SK-N-SH treated with all-trans-retinoic acid at 6 μM for 48 hours (cell line): ENCODE data around the gene SCAP.

ENCODE experiments used
- ATAC-seq: fragments of 200-7000 bp; cut with Tn5 transposase; 3 replicates; pipeline ENCODE4 v1.9.1; 2020; ENCODE audit warnings: mild to moderate bottlenecking, moderate library complexity
- BACH2 ChIP-seq: fragments of 250-450 bp; sonication (Bioruptor Pico); IDR thresholded peaks from 2 replicates; pipeline ENCODE4 v1.9.0; 2021; ENCODE audit warnings: mild to moderate bottlenecking, borderline replicate concordance
- CSDC2 ChIP-seq: fragments of 250-450 bp; sonication (Bioruptor Pico); IDR thresholded peaks from 2 replicates; pipeline ENCODE4 v1.5.0; 2020; ENCODE audit warnings: mild to moderate bottlenecking, moderate library complexity
- ESRRG ChIP-seq: fragments of 250-450 bp; sonication (Bioruptor Pico); IDR thresholded peaks from 2 replicates; pipeline ENCODE4 v1.6.1; 2021; ENCODE audit warnings: mild to moderate bottlenecking
- GLIS3 ChIP-seq: fragments of 250-450 bp; sonication (Bioruptor Pico); IDR thresholded peaks from 2 replicates; pipeline ENCODE4 v1.5.0; 2020; ENCODE audit warnings: mild to moderate bottlenecking, moderate library complexity
- ISL1 ChIP-seq: fragments of 250-450 bp; sonication (Bioruptor Pico); IDR thresholded peaks from 2 replicates; pipeline ENCODE4 v2.1.2; 2022; ENCODE audit warnings: mild to moderate bottlenecking, moderate library complexity
- OSR1 ChIP-seq: fragments of 250-450 bp; sonication (Bioruptor Pico); IDR thresholded peaks from 2 replicates; pipeline ENCODE4 v1.8.0; 2022; ENCODE audit warnings: moderate library complexity, mild to moderate bottlenecking, inconsistent platforms
- PPARA ChIP-seq: fragments of 250-450 bp; sonication (Bioruptor Pico); IDR thresholded peaks from 2 replicates; pipeline ENCODE4 v1.5.0; 2020; ENCODE audit warnings: mild to moderate bottlenecking, borderline replicate concordance
- RARB ChIP-seq: fragments of 250-450 bp; sonication (Bioruptor Pico); IDR thresholded peaks from 2 replicates; pipeline ENCODE4 v1.8.0; 2021; ENCODE audit warnings: mild to moderate bottlenecking, moderate library complexity
- SNAI2 ChIP-seq: fragments of 250-450 bp; sonication (Bioruptor Pico); IDR thresholded peaks from 2 replicates; pipeline ENCODE4 v1.5.0; 2020; ENCODE audit warnings: mild to moderate bottlenecking, moderate library complexity
- TCF4 ChIP-seq: fragments of 250-450 bp; sonication (Bioruptor Pico); IDR thresholded peaks from 2 replicates; pipeline ENCODE4 v1.8.0; 2021; ENCODE audit warnings: mild to moderate bottlenecking, moderate library complexity, borderline replicate concordance
- TOX ChIP-seq: fragments of 250-450 bp; sonication (Bioruptor Pico); IDR thresholded peaks from 2 replicates; pipeline ENCODE4 v1.8.0; 2021; ENCODE audit warnings: mild to moderate bottlenecking, moderate library complexity, borderline replicate concordance
- ZC3H10 ChIP-seq: fragments of 250-450 bp; sonication (Bioruptor Pico); IDR thresholded peaks from 2 replicates; pipeline ENCODE4 v1.5.1; 2021; ENCODE audit warnings: mild to moderate bottlenecking, moderate library complexity
- ZFP3 ChIP-seq: fragments of 250-450 bp; sonication (Bioruptor Pico); IDR thresholded peaks from 2 replicates; pipeline ENCODE4 v1.5.0; 2020; ENCODE audit warnings: mild to moderate bottlenecking, moderate library complexity
- ZFP30 ChIP-seq: fragments of 450-650 bp; formaldehyde crosslinking; IDR thresholded peaks from 2 replicates; pipeline ENCODE4 v1.5.0; 2022; ENCODE audit warnings: mild to moderate bottlenecking, moderate library complexity
- ZNF565 ChIP-seq: fragments of 450-650 bp; formaldehyde crosslinking; conservative IDR thresholded peaks from 2 replicates; pipeline ENCODE4 v1.5.0; 2020; ENCODE audit warnings: low read depth, mild to moderate bottlenecking, moderate library complexity
- ZNF8 ChIP-seq: fragments of 450-650 bp; formaldehyde crosslinking; IDR thresholded peaks from 2 replicates; pipeline ENCODE4 v1.5.0; 2020; ENCODE audit warnings: mild to moderate bottlenecking, moderate library complexity
- TF ChIP-seq, protein P1 (sequence below): fragments of 250-450 bp; sonication (Bioruptor Pico); IDR thresholded peaks from 2 replicates; pipeline ENCODE4 v1.8.0; 2021; ENCODE audit warnings: low read depth, mild to moderate bottlenecking, moderate library complexity, borderline replicate concordance
- TF ChIP-seq, protein P2 (sequence below): fragments of 250-450 bp; sonication (Bioruptor Pico); IDR thresholded peaks from 2 replicates; pipeline ENCODE4 v1.5.1; 2021; ENCODE audit warnings: mild to moderate bottlenecking, moderate library complexity
- TF ChIP-seq, protein P3 (sequence below): fragments of 250-450 bp; sonication (Bioruptor Pico); IDR thresholded peaks from 2 replicates; pipeline ENCODE4 v1.5.0; 2020; ENCODE audit warnings: mild to moderate bottlenecking, moderate library complexity
- TF ChIP-seq, protein P4 (sequence below): fragments of 250-450 bp; sonication (Bioruptor Pico); IDR thresholded peaks from 2 replicates; pipeline ENCODE4 v1.5.1; 2020; ENCODE audit warnings: low read depth, mild to moderate bottlenecking, moderate library complexity

SCAP gene

DNA sequence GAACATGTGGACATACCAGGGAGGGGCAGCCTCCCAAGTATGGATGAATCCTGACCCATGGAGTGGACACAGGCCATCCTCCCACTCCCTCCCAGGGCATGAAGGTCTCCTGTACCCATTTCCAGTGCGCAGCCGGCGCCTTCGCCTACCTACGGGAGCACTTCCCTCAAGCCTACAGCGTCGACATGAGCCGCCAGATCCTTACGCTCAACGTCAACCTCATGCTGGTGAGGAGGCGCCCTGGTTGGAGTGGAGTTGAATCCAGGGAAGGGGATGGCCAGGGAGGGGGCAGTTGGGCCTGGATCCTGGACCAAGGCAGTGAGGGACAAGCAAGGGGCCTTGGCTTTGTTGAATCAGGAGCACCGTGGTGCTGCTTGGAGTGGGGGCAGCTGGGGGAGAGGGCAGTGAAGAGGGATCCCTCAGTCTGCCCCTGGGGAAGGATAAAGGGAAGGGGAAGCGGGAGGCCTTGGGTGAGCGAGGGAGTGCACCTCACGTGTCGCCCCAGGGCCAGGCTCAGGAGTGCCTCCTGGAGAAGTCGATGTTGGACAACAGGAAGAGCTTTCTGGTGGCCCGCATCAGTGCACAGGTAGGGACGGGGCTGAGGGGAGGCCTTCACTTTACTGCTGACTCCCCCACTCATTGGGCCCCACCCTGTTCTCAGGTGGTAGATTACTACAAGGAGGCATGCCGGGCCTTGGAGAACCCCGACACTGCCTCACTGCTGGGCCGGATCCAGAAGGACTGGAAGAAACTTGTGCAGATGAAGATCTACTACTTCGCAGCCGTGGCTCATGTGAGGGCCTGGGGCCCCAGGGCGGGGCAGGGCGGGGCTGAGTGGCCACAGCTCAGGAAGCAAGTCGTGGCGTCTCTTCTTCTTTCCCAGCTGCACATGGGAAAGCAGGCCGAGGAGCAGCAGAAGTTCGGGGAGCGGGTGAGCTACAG lies 69.7 kb downstream of the SCAP start:
- no peak for TF ChIP-seq PPARA (CRISPR knock-in tag)
- TF ChIP-seq OSR1 (CRISPR knock-in tag) = no peak
- TF ChIP-seq ESRRG (CRISPR knock-in tag) = no peak
- no peak for TF ChIP-seq ZFP30 (CRISPR knock-in tag)
- no peak for TF ChIP-seq RARB (CRISPR knock-in tag)
- no peak for TF ChIP-seq ZNF565
- TF ChIP-seq ZFP3 (CRISPR knock-in tag) = no peak
- no peak for TF ChIP-seq CSDC2 (CRISPR knock-in tag)
- TF ChIP-seq, all 23 proteins: peak for 0
- no peak for ATAC-seq

DNA sequence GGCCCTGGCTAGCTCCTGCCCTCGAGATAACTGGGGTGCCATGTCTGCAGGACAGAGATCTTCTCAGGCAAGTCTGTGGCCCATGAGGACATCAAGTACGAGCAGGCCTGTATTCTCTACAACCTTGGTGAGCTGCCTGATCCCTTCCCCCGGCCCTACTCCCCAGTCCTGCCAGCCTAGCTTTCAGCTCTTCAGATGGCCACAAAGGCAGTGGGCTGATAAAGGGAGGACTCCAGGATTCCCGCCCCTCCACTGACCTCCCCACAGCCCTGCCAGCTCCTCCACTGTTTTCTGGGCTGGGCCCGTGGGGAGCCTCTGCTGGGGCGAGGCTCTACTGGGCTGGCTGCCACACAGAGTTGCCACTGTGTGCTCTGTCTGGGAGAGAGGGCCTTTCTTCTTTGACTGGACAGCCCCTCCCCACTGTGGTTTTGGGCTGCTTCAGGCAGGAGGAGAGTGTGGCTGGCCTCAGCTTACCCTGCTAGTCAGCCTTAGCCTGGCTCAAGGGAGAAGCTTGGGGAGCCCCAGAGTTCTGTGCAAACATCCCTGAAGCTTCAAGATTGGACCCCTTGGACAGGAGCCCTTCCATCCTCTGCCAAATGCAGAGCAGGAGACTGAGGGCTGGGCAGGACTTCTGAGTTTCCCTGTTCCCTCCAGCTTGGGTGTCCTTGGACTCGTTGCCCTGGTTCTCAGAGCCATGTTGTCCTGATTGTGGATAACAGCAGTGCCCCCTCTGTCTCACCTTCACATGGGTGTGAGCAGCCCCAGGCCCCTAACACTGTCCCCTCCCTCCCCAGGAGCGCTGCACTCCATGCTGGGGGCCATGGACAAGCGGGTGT lies 70.6 kb downstream of the SCAP start:
- ATAC-seq = peak; percentile 16; the same call in 2 of the 3 replicates
- TF ChIP-seq ZFP3 (CRISPR knock-in tag) = no peak
- TF ChIP-seq ZNF565 = no peak
- TF ChIP-seq, protein P1, sequence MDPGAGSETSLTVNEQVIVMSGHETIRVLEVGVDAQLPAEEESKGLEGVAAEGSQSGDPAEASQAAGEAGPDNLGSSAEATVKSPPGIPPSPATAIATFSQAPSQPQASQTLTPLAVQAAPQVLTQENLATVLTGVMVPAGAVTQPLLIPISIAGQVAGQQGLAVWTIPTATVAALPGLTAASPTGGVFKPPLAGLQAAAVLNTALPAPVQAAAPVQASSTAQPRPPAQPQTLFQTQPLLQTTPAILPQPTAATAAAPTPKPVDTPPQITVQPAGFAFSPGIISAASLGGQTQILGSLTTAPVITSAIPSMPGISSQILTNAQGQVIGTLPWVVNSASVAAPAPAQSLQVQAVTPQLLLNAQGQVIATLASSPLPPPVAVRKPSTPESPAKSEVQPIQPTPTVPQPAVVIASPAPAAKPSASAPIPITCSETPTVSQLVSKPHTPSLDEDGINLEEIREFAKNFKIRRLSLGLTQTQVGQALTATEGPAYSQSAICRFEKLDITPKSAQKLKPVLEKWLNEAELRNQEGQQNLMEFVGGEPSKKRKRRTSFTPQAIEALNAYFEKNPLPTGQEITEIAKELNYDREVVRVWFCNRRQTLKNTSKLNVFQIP (CRISPR knock-in tag) = no peak
- no peak for TF ChIP-seq SNAI2 (CRISPR knock-in tag)
- no peak for TF ChIP-seq RARB (CRISPR knock-in tag)
- no peak for TF ChIP-seq PPARA (CRISPR knock-in tag)
- no peak for TF ChIP-seq TOX (CRISPR knock-in tag)
- TF ChIP-seq, protein P2, sequence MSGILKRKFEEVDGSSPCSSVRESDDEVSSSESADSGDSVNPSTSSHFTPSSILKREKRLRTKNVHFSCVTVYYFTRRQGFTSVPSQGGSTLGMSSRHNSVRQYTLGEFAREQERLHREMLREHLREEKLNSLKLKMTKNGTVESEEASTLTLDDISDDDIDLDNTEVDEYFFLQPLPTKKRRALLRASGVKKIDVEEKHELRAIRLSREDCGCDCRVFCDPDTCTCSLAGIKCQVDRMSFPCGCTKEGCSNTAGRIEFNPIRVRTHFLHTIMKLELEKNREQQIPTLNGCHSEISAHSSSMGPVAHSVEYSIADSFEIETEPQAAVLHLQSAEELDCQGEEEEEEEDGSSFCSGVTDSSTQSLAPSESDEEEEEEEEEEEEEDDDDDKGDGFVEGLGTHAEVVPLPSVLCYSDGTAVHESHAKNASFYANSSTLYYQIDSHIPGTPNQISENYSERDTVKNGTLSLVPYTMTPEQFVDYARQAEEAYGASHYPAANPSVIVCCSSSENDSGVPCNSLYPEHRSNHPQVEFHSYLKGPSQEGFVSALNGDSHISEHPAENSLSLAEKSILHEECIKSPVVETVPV (CRISPR knock-in tag) = no peak
- no peak for TF ChIP-seq ISL1 (CRISPR knock-in tag)
- no peak for TF ChIP-seq ZNF8 (CRISPR knock-in tag)
- TF ChIP-seq GLIS3 = no peak
- TF ChIP-seq, protein P3, sequence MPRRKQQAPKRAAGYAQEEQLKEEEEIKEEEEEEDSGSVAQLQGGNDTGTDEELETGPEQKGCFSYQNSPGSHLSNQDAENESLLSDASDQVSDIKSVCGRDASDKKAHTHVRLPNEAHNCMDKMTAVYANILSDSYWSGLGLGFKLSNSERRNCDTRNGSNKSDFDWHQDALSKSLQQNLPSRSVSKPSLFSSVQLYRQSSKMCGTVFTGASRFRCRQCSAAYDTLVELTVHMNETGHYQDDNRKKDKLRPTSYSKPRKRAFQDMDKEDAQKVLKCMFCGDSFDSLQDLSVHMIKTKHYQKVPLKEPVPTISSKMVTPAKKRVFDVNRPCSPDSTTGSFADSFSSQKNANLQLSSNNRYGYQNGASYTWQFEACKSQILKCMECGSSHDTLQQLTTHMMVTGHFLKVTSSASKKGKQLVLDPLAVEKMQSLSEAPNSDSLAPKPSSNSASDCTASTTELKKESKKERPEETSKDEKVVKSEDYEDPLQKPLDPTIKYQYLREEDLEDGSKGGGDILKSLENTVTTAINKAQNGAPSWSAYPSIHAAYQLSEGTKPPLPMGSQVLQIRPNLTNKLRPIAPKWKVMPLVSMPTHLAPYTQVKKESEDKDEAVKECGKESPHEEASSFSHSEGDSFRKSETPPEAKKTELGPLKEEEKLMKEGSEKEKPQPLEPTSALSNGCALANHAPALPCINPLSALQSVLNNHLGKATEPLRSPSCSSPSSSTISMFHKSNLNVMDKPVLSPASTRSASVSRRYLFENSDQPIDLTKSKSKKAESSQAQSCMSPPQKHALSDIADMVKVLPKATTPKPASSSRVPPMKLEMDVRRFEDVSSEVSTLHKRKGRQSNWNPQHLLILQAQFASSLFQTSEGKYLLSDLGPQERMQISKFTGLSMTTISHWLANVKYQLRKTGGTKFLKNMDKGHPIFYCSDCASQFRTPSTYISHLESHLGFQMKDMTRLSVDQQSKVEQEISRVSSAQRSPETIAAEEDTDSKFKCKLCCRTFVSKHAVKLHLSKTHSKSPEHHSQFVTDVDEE (CRISPR knock-in tag) = no peak
- TF ChIP-seq, protein P4, sequence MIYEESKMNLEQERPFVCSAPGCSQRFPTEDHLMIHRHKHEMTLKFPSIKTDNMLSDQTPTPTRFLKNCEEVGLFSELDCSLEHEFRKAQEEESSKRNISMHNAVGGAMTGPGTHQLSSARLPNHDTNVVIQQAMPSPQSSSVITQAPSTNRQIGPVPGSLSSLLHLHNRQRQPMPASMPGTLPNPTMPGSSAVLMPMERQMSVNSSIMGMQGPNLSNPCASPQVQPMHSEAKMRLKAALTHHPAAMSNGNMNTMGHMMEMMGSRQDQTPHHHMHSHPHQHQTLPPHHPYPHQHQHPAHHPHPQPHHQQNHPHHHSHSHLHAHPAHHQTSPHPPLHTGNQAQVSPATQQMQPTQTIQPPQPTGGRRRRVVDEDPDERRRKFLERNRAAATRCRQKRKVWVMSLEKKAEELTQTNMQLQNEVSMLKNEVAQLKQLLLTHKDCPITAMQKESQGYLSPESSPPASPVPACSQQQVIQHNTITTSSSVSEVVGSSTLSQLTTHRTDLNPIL (CRISPR knock-in tag) = no peak
- no peak for TF ChIP-seq TCF4 (CRISPR knock-in tag)
- TF ChIP-seq CSDC2 (CRISPR knock-in tag) = no peak

DNA sequence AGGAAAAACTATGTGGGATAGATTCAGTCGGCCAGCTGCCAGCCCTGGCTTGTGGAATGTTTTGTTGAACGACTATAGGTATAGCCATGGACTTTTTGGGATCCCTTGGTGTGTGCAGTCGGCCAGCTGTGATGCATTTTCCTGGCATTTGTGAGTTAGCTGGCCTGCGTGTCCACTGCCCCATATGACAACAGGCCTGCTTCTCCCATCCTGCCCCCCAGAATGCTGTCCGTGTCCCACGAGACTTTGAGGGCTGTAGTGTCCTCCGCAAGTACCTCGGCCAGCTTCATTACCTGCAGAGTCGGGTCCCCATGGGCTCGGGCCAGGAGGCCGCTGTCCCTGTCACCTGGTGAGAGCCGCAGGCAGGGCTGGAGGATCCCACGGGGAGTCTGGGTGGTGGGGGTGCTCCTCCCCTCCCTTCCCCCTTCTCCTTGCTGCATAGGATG lies 71.3 kb downstream of the SCAP start:
- ATAC-seq = no peak
- TF ChIP-seq BACH2 (CRISPR knock-in tag) (no peak), ZC3H10 (CRISPR knock-in tag) (no peak)
